Subcutaneous adipose tissue (tissue), 4 donors: ENCODE measurements around the gene ICA1. TPM values are rescaled to one million over a fixed set of nuclear protein-coding genes. Genes with fewer than 3 reads are reported as not detected.

Experiments used
- CTCF ChIP-seq: fragments of 450-650 bp; IDR thresholded peaks from one replicate; pipeline ENCODE4 v1.5.1; 2016; ENCODE audit warnings: low read depth, mild to moderate bottlenecking, control low read depth, antibody characterized with exemption, moderate library complexity
- total RNA-seq, 4 donors: library from RNA; depleted of rRNA; stranded (reverse); fragments of >200 nt; gene quantifications; one replicate each; pipeline ENCODE4 v1.1.0, GENCODE V29; 2016

ICA1 gene
- total RNA-seq, 4 donors from 2014 or later, result 20.9 to 55.4 (median 34.3) TPM

GRCh38 chr7:8141070-8141469, 120.9 kb downstream of the ICA1 start:
- TF ChIP-seq CTCF, result no peak

GRCh38 chr7:8136051-8136730, 125.8 kb downstream of the ICA1 start:
- no peak for TF ChIP-seq CTCF

- TF ChIP-seq CTCF, result no peak
These were observed 126.5 kb downstream of the ICA1 start for GRCh38 chr7:8135417-8135816.

- TF ChIP-seq CTCF, result no peak
These were observed 127.8 kb downstream of the ICA1 start for GRCh38 chr7:8134089-8134733.

GRCh38 chr7:8133188-8133848, 128.6 kb downstream of the ICA1 start:
- no peak for TF ChIP-seq CTCF

- no peak for TF ChIP-seq CTCF
These were observed 130.0 kb downstream of the ICA1 start for GRCh38 chr7:8131694-8132605.
